GM21576 (cell line): ENCODE data around the gene GPR3.
"Not testable (repeated sequence)": the region's sequence is repeated elsewhere in the genome, so short reads cannot be mapped to it uniquely, and the experiment has no call there.

Experiments
- ATAC-seq: cut with Tn5 transposase; IDR thresholded peaks from one replicate; pipeline ENCODE4 v1.9.1; 2021; ENCODE audit warnings: mild to moderate bottlenecking, moderate library complexity; ENCODE audit not compliant: unreplicated experiment

GPR3 gene

GRCh38 chr1:27377760-27378495, 14.5 kb upstream of the GPR3 start:
- no peak for ATAC-seq

- ATAC-seq = no peak
Measured at GRCh38 chr1:27379564-27380122, 12.8 kb upstream of the GPR3 start.

DNA sequence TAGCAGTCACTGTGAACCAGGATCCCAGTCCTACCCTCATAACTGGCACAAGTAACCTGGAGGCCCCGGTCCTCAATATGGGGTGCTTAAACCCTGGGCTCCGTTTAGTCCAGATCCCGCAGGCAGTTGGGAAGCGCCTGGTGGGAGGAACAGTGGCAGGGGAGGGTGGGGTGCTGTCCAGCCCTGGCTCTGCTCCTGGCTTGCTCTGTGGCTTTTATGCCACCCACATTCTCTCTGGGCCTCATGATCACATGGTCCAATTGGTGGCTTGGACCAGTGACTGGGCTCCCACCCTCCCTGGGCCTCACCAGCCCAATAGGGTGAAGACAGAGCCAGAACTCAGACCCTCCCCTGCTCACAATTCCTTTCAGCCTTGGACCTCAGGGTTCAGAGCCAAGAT, 12.2 kb upstream of the GPR3 start:
- no peak for ATAC-seq

- ATAC-seq = no peak
Measured at GRCh38 chr1:27380766-27381733, 11.4 kb upstream of the GPR3 start.

GRCh38 chr1:27381969-27382762, 10.3 kb upstream of the GPR3 start:
- ATAC-seq = no peak

DNA sequence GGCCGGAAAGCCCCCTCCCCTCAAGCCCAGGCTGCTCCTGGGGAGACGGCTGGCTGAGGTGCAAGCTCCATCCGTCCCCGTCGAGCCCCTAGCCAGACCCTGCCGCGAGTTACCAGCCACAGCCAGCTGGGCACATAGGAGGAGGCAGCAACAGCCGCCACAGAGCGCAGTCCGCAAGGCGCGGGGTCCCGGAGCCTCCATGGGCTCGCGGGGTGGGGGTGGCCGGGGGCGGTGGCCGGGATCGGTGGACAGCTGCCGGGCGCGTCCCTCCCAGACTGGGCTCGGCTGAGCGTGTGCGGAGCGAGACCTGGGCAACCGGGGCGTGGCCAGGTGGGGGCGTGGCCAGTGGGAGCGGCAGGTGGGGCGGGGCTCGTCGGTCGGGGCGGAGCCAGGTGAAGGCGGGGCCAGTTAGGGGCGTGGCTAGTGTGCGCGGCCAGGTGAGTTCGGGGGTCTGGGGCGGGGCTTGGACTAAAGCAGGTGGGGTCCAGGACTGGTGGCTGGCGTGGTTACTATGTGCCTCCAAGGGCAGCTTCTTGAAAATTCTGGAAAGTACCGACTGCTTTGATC, 9.3 kb upstream of the GPR3 start, which contains the start of gene CD164L2:
Gene CD164L2, minus strand, starts transcription at position 295 of the 567 bp plus-strand sequence. Its CDS starts 94 bp downstream, at position 201.
- no peak for ATAC-seq

GRCh38 chr1:27383661-27384060, 8.8 kb upstream of the GPR3 start:
- ATAC-seq = no peak

DNA sequence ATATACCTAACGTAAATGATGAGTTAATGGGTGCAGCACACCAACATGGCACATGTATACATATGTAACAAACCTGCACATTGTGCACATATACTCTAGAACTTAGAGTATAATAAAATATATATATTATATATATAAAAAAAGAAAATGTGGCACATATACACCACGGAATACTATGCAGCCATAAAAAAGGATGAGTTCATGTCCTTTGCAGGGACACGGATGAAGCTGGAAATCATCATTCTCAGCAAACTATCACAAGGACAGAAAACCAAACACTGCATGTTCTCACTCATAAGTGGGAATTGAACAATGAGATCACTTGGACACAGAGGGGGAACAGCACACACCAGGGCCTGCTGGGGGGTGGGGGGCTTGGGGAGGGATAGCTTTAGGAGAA, 7.6 kb upstream of the GPR3 start:
- ATAC-seq = not testable (repeated sequence)

DNA sequence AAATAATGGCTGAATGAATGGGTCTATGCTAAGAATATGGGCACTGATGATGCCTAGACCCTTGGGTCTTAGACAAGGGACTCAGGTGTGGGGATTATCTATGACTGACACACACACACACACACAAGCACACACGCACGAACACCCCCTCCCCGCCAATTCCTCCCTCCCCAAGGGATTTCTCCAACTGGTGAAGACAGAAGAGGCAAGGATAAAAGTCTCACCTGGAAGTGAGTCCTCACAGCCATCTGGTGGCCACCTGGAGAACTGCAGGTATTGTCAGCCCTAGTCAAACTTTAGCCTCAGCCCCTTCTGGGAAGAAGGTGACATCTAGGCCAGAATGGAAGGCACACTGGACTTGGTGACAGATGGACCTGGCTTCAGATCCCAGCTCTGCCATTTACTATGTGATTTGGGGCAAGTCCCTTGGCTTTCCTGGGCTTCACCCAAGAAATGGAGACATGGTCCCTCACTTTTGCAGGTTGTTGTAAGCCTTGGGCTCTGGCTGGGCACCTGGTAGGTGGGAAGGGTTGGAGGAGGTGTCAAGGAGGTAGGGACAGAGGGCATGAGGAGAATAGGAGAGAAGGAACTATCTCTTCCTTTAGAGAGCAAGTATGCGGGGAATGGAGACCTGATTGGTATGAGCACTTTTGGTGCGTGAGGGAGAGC, 4.0 kb upstream of the GPR3 start:
- ATAC-seq = no peak

- no peak for ATAC-seq
Measured at GRCh38 chr1:27391511-27392095, 819 bp upstream of the GPR3 start.

DNA sequence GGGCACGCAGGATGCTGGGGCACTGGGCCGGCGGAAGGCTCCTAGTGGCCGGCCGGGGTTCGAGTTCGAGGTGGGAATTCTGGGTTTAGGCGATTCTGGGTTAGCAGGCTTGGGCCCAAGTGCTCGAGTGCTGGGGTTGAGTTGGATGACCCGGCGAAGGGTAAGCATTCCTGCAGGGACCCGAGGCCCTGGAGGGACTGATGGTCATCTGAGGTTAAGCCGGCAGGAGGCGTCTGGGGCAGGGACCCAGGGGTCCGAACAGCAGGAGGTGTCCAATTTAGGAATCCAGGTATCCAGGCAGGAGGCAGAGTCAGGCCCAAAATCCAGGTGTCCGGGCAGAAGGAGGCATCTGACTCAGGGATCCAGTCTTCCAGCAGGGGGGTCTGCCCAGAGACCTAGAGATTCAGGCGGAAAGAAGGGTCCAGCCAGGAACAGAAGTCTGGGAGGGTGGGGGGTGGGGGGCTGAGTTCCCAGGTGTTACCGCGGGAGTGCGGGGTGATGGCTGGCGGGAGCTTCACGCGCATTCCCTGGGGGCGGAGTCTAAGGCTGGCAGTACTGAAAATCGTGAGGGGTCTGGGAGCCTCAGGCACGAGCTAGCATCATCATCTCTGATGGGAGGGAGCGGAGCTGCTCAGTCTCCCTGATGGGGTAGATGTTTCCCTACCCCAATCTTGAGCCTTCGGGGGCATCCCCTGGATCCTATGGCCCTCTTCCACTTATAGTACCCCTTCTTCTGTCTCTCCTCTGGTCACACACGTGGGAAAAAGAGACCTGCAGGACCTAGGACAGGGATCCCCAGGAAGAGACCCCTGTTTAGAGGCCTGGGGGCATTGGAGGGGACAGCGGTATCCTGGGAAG, 585 bp downstream of the GPR3 start:
- no peak for ATAC-seq

DNA sequence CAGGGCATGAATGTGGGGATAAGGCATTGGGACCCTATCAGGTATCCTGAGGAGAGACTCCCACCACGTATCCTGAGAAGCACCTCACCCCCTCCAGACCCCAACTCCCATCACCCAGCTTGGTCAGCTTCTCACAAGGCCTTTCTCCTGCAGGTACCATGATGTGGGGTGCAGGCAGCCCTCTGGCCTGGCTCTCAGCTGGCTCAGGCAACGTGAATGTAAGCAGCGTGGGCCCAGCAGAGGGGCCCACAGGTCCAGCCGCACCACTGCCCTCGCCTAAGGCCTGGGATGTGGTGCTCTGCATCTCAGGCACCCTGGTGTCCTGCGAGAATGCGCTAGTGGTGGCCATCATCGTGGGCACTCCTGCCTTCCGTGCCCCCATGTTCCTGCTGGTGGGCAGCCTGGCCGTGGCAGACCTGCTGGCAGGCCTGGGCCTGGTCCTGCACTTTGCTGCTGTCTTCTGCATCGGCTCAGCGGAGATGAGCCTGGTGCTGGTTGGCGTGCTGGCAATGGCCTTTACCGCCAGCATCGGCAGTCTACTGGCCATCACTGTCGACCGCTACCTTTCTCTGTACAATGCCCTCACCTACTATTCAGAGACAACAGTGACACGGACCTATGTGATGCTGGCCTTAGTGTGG, 1.3 kb downstream of the GPR3 start:
- no peak for ATAC-seq

GRCh38 chr1:27394282-27394658, 1.8 kb downstream of the GPR3 start:
- ATAC-seq = no peak

- ATAC-seq = no peak
Measured at GRCh38 chr1:27394925-27395324, 2.5 kb downstream of the GPR3 start.

DNA sequence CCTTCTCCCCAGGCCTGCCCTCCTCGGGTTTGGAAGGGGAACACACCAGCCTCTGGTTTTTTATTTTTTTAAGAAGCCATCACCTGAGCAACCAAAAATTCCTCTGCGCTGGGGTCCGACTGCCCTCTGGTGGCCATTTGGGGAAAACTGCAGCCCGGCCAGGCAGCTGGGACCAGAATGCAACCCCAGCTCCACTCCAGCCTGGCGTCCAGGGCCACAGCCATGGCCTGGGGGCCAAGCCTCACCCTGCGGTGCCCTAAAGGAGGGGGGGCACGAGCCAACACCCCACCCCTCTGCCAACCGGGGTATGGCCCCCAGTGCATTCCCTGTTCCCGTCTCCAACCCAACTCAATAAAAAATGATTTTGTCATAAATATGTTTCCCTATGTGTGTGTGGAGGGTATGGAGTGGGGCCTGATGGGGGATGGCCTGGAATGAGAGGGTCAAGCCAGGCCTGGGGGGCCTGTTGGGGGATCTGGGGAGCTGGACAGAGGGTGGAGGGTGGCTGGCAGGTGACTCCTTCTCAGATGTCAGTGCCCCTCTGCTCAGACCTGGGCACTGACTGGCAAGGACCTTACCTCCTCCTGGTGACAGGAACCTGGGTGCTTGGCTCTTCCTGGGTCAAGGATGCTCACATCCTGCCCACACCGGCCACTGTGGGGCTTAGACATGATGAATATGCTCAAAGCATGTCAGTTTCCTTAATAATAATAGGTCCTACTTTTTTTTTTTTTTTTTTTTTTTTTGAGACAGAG, 3.2 kb downstream of the GPR3 start:
- peak; percentile 45 for ATAC-seq

GRCh38 chr1:27397110-27397509, 4.7 kb downstream of the GPR3 start:
- no peak for ATAC-seq

DNA sequence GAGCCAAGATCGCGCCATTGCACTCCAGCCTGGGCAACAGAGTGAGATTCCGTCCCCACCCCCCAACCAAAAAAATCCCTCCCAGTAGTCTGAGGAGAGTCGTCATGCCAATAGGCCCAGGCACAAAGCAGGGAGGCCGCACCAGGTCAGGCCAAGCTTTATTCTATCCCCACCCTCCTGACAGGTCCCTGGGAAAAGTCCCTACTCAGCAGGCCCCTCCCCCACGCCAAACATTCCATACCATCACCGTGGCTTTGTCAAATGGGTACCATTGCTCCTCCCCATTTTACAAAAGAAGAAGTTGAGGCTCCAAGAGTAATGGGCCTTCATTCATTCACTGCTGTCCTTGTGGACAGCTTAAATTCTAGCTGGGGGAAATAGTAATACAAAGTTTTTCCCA, 5.3 kb downstream of the GPR3 start:
- ATAC-seq = no peak
